ENCODE results near the gene C11orf68.

The C11orf68 gene

GRCh38 chr11:65867284-65868071 is 51.4 kb downstream of the C11orf68 start:
- no peak overlapping the region for H3K4me3 ChIP-seq (ENCODE audit: control insufficient read depth, low read depth, low read length)
- DNase-seq (ENCODE audit: low read depth): no peak
- TF ChIP-seq CTCF (IDR thresholded peaks at IDR 0.05; ENCODE audit: control insufficient read depth, insufficient read depth, low read depth, low read length, missing control alignments): no peak

All from AG09309 (cell line).